HG02981 (cell line): Measurements from ENCODE around the gene FAM43B.

Experiments
- ATAC-seq: cut with Tn5 transposase; IDR thresholded peaks from one replicate; pipeline ENCODE4 v1.9.1; 2021; ENCODE audit warnings: mild to moderate bottlenecking, moderate library complexity; ENCODE audit not compliant: unreplicated experiment

Gene FAM43B

GRCh38 chr1:20551161-20551560 is 1.2 kb upstream of the FAM43B start:
- no peak for ATAC-seq

DNA sequence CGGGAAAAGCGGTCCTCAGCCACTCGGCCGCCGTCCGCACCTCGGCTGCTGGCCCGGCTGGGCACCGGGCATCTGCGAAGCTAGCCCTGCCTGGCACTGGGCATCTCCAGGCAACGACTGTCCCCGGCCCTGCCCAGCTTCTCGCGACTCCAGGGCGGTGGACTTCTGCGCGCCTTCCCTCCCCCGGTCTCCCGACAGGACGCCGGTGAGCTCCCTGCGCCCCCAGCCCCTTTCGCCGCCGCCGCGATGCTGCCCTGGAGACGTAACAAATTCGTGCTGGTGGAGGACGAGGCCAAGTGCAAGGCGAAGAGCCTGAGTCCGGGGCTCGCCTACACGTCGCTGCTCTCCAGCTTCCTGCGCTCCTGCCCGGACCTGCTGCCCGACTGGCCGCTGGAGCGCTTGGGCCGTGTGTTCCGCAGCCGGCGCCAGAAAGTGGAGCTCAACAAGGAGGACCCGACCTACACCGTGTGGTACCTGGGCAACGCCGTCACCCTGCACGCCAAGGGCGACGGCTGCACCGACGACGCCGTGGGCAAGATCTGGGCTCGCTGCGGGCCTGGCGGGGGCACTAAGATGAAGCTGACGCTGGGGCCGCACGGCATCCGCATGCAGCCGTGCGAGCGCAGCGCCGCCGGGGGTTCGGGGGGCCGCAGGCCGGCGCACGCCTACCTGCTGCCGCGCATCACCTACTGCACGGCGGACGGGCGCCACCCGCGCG is 514 bp downstream of the FAM43B start:
- ATAC-seq = no peak

DNA sequence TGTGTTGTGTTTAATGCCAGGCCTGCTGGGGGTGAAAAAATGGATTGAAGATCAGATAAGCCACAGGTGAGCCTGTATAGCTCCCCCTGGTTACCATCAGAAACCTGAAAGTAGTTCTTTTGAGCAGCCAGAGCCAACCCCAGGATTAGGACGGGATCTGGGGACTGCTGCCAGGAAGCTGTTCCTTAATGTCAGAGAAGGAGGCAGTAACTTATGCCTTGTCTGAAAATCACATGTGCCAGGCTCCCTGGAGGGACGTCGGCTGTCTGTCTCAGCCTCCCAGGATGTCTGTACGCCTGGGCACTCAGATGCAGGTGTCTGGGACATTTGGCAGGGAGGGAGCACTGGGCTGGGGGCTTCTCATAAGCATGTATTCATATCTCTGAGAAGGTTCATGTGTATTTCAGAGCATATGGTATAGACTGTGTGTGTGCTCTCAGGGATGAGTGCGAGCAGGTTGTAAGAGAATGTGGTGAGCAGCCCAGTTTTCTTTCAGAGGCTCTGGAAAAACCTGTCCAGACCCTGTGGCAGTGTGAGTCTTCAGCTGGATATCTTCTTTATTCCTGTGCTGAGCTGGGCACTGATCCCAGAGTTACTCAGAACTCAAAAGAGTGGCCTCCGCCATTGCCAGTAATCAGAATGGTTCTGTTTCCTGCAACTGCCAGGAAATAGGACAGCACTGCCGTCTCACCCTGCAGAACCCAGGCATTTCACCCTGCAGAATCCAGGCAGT is 2.8 kb downstream of the FAM43B start:
- no peak for ATAC-seq

GRCh38 chr1:20555758-20556120 is 3.4 kb downstream of the FAM43B start:
- no peak for ATAC-seq

DNA sequence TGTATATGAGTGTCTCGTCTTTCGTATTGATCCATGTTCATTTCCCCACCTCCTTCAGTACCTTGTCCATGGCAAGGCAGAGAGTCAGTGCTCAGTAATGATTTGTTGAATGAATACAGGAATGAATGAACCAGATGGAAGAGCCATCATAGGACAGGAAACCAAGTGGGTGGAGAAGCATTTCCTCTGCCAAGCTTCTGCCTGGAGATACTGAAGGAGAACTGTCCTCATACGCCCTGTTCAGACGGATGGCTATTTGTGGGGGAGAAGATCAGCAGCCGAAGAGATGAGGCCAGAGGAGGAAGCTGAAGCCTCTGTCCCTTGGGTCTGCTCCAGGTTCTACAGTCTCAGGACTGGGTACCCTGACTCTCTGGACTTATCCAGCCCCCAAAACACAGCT is 5.8 kb downstream of the FAM43B start:
- ATAC-seq = no peak

DNA sequence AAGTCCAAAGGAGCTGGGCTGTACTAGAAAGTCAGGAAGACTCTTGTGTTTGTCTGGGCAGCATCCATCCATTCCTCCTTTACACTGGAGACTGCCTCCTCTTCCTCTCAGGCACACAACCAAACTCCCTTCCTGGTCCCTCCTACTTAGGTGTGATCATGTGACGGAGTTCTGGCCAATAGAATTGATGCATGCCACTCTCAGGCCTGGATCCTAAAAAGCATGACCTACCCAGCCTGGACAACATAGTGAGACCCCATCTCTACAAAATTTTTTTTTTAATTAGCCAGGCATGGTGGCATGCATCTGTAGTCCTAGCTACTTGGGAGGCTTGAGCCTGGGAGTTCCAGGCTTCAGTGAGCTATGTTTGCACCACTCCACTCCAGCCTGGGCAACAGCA is 8.6 kb downstream of the FAM43B start:
- ATAC-seq = no peak

- ATAC-seq = no peak
Measured at GRCh38 chr1:20565234-20565633, 12.9 kb downstream of the FAM43B start.

DNA sequence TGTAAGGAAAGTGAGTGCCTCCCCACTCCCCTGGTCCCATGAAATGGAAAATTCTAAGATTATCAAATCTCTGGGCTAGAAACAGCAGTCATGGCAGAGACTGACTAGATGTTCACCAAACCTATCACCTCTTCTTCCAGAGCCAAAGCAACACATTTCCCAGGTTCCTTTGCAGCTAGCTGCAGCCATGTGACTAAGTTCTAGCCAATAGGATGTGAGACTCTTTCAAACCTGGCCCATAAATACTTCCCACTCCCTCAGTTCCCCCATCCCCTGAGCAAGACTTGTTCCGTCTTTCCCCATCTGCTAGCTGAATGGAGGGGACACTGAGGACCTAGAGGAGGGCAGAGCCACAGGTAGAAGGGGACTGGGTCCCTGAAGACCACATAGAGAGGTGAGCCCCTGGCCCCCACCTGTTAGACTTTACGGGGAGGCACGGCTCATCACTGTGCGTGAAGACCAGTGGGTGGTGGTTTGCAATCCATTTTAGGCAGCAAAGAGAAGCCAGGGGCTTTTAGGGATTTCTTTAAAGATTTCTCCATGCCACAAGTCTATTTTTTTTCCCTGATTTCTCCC is 17.2 kb downstream of the FAM43B start:
- ATAC-seq = no peak

DNA sequence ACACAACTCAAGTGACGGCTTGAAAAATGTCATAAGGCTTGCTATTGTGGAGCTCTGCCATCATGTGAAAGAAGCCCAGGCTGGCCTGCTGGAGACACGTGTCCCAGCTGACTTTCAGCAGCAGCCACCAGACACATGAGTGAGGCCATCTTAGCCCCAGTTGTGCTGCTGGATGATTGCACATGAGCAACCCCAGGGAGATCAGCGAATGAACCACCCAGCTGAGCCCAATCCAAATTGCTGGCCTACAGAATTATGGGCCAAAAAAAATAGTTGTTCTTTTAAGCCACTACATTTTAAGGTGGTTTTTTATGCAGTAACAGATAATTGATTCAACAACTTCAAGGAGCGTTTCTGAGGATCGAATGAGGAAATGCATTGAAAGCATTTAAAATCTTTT is 19.1 kb downstream of the FAM43B start:
- no peak for ATAC-seq

- ATAC-seq = no peak
Measured at GRCh38 chr1:20573987-20574386, 21.6 kb downstream of the FAM43B start.

DNA sequence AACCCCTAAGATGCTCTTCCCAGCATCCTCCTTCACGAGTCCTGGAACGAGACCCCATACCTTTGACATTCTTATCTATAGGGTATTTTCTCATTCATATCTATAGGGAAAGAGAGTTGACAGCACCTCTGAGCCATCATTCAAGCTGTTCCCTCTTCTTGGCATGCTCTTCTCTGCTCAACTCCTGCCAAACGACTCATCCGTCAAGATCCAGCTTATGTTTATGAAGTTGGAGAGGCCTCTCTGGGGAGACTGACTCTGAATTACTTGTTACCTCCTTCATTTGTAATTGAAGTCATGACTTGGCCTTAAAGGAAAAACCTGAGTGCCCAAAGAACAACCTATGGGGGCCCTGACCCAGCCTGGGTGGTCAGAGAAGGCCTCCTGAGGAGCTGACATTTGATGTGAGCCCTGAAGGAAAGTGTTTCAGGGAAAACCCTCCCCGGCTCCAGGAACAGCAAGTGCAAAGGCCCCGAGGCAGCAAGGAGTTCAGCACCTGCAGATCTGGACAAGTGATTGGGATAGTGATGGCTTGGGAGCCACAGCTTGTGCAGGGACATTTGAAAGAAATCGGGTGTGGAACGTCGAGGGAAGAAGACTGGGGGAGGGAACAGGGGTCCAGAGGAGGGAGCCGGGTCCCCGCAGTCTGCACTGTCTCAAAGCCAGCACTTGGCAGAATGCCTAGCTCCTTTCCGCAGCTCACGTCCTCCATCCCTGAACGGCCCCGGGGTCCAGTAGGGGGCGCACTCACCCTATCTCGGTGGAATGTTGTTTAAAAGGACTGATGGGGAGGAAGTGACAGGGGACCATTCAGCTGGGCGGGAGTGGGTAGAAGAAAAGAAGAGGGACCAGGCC is 22.5 kb downstream of the FAM43B start:
- no peak for ATAC-seq

- no peak for ATAC-seq
Measured at GRCh38 chr1:20575541-20576336, 23.4 kb downstream of the FAM43B start.

GRCh38 chr1:20578062-20578461 is 25.7 kb downstream of the FAM43B start:
- ATAC-seq = no peak

DNA sequence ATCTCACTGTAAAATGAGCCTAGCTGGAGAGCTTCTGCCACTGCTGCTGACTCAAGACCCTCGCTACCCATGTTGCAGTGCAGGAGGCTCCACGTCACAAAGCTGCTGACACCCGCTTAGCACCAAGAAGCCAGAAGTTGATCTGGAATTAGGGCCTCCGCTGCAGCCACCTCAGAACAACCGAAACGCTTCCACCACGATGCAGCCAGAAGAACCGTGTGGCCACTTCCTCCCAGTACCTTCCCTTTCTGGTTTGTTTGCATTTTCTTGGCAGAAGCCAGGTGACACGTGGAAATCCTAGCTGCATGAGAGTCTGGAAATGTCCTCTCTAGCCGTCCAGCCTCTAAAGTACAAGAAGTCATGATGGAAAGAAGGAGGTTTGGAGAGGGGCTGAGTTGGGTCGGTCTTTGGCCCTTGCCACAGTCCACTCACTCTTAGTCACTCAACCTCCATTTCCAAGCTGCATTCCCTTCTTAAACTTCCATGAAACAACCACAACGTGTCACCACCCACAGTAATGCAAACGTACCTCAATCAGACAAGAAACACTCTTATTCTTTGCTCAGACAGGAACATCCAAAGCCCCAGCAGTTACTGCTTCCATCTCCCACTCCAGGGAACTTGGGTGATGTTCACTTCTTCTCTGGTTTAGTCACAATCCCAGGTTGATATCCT is 26.5 kb downstream of the FAM43B start:
- no peak for ATAC-seq

- ATAC-seq = no peak
Measured at GRCh38 chr1:20584890-20585289, 32.5 kb downstream of the FAM43B start.

- ATAC-seq = no peak
Measured at GRCh38 chr1:20586953-20587660, 34.7 kb downstream of the FAM43B start.

GRCh38 chr1:20587661-20588053 is 35.3 kb downstream of the FAM43B start:
- no peak for ATAC-seq

DNA sequence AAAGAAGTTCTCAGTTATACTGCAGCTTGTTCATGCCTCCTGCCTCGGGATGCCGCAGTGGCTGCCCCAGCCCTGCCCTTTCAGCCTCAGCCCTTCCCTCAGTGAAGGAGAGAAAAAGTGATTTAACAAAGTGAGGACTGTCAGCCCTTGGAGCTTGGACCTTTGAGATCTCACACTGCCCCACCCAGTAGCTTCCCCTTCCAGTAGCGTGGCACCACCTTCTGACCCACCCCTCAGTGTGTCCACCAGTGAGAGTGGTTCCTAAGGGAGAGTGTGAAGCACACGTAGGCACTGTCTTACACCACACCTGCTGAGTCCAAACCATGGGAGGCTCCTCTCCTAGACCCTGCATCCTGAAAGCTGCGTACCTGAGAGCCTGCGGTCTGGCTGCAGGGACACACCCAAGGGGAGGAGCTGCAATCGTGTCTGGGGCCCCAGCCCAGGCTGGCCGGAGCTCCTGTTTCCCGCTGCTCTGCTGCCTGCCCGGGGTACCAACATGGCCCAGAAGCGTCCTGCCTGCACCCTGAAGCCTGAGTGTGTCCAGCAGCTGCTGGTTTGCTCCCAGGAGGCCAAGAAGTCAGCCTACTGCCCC is 36.4 kb downstream of the FAM43B start, which contains the start of gene CDA:
Gene CDA, plus strand, starts transcription at position 464 of the 592 bp plus-strand sequence. Its CDS starts 33 bp downstream, at position 497.
- ATAC-seq = no peak
